PFSK-1 (cell line): ENCODE measurements around the gene BEGAIN.

Experiments used
- FOXP2 ChIP-seq: optimal IDR thresholded peaks from 2 replicates; pipeline ENCODE3; 2011; ENCODE audit warnings: borderline replicate concordance, control low read depth, inconsistent platforms; ENCODE audit not compliant: insufficient read depth; ENCODE audit errors: extremely low read length, extremely low read depth
- POLR2AphosphoS5 ChIP-seq: IDR thresholded peaks from 2 replicates; pipeline ENCODE4 v1.6.1; 2012; ENCODE audit warnings: low read depth, mild to moderate bottlenecking, control low read depth, low read length, moderate library complexity
- REST ChIP-seq, 2 experiments: IDR thresholded peaks; 2 replicates each; pipeline versions ENCODE4 v1.6.1 to v1.8.0; 2011 to 2012; ENCODE audit warnings: low read depth in 2 of 2, low read length in 2 of 2, control low read depth in 1 of 2, inconsistent platforms in 1 of 2, mild to moderate bottlenecking in 1 of 2, moderate library complexity in 1 of 2; ENCODE audit not compliant: insufficient read depth in 1 of 2
- SIN3A ChIP-seq: IDR thresholded peaks from 2 replicates; pipeline ENCODE4 v1.6.1; 2012; ENCODE audit warnings: mild to moderate bottlenecking, low read length, moderate library complexity, borderline replicate concordance; ENCODE audit not compliant: insufficient read depth
- TAF1 ChIP-seq: IDR thresholded peaks from 2 replicates; pipeline ENCODE4 v1.6.1; 2012; ENCODE audit warnings: low read length, control low read depth, borderline replicate concordance; ENCODE audit not compliant: insufficient read depth

BEGAIN gene

GRCh38 chr14:100623557-100623956 is 36.3 kb upstream of the BEGAIN start:
- TF ChIP-seq POLR2AphosphoS5 = no peak
- TF ChIP-seq TAF1 = no peak
- TF ChIP-seq SIN3A = no peak
- TF ChIP-seq FOXP2 = no peak
- TF ChIP-seq REST (IDR thresholded peaks at IDR 0.05; ENCODE audit: insufficient read depth in 1 of 2, low read depth in 2 of 2, low read length in 2 of 2) = no peak

GRCh38 chr14:100622708-100623485 is 35.7 kb upstream of the BEGAIN start:
- TF ChIP-seq POLR2AphosphoS5 = no peak
- no peak for TF ChIP-seq SIN3A
- TF ChIP-seq TAF1 = no peak
- no peak for TF ChIP-seq REST (IDR thresholded peaks at IDR 0.05; ENCODE audit: insufficient read depth in 1 of 2, low read depth in 2 of 2, low read length in 2 of 2)
- no peak for TF ChIP-seq FOXP2

- no peak for TF ChIP-seq TAF1
- TF ChIP-seq REST (IDR thresholded peaks at IDR 0.05; ENCODE audit: insufficient read depth in 1 of 2, low read depth in 2 of 2, low read length in 2 of 2) = no peak; a peak in 1 of 4 replicates
- no peak for TF ChIP-seq FOXP2
- TF ChIP-seq POLR2AphosphoS5 = no peak
- no peak for TF ChIP-seq SIN3A
These were observed 35.0 kb upstream of the BEGAIN start for GRCh38 chr14:100622224-100622623.

- TF ChIP-seq POLR2AphosphoS5 (no peak), REST (IDR thresholded peaks at IDR 0.05; ENCODE audit: insufficient read depth in 1 of 2, low read depth in 2 of 2, low read length in 2 of 2) (no peak), SIN3A (no peak), TAF1 (no peak), FOXP2 (no peak)
These were observed 34.6 kb upstream of the BEGAIN start for GRCh38 chr14:100621806-100622205.
